Stimulated activated CD8-positive, alpha-beta memory T cell treated with anti-CD3 and anti-CD28 coated beads, Interleukin-15, amount 100 ng/mL, for 4 hours (primary cell): ENCODE results near the gene QSOX2.
"Not testable (repeated sequence)": the region's sequence is repeated elsewhere in the genome, so short reads cannot be mapped to it uniquely, and the experiment has no call there.

Source experiments
- DNase-seq, 2 donors: peaks; one replicate each; pipeline ENCODE4 v3.0.0-alpha.2; 2020; ENCODE audit warnings: low read depth in 2 of 2

Gene QSOX2

GRCh38 chr9:136282272-136282861 lies 36.8 kb upstream of the QSOX2 start:
- no peak for DNase-seq

- no peak for DNase-seq
Measured at GRCh38 chr9:136281421-136282271, 36.0 kb upstream of the QSOX2 start.

GRCh38 chr9:136280535-136281315 lies 35.1 kb upstream of the QSOX2 start:
- DNase-seq = no peak

GRCh38 chr9:136279471-136279870 lies 33.9 kb upstream of the QSOX2 start:
- DNase-seq = no peak

GRCh38 chr9:136278894-136279293 lies 33.3 kb upstream of the QSOX2 start:
- DNase-seq = no peak

- DNase-seq = no peak
Measured at GRCh38 chr9:136278221-136278620, 32.6 kb upstream of the QSOX2 start.

GRCh38 chr9:136277746-136278145 lies 32.1 kb upstream of the QSOX2 start:
- DNase-seq = no peak

- DNase-seq = no peak
Measured at GRCh38 chr9:136276716-136277115, 31.1 kb upstream of the QSOX2 start.

- DNase-seq = no peak
Measured at GRCh38 chr9:136275655-136276429, 30.2 kb upstream of the QSOX2 start.

- DNase-seq = no peak
Measured at GRCh38 chr9:136274786-136275654, 29.4 kb upstream of the QSOX2 start.

GRCh38 chr9:136273921-136274785 lies 28.5 kb upstream of the QSOX2 start:
- DNase-seq = no peak

GRCh38 chr9:136273244-136273865 lies 27.7 kb upstream of the QSOX2 start:
- DNase-seq = no peak

- no peak for DNase-seq
Measured at GRCh38 chr9:136270173-136270705, 24.6 kb upstream of the QSOX2 start.

- DNase-seq = no peak
Measured at GRCh38 chr9:136268735-136269134, 23.1 kb upstream of the QSOX2 start.

- no peak for DNase-seq
Measured at GRCh38 chr9:136268318-136268717, 22.7 kb upstream of the QSOX2 start.

- DNase-seq = peak; percentile 65 to 72
Measured at GRCh38 chr9:136267261-136268111, 21.9 kb upstream of the QSOX2 start.

GRCh38 chr9:136266641-136267040 lies 21.0 kb upstream of the QSOX2 start:
- DNase-seq = not testable (repeated sequence)
